Measurements from ENCODE around the gene IL20RA.

IL20RA gene

GRCh38 chr6:137070303-137070702, 25.5 kb upstream of the IL20RA start:
- POLR2A ChIA-PET, result no interaction called here
- CTCF ChIA-PET, result interaction anchor here (1.1 to 1.5 kb wide), 4 partner anchors 11 to 102 kb away, joined by 3 read pairs; no protein-coding TSS in a partner anchor
- DNase-seq (ENCODE audit: extremely low spot score), result no peak
- TF ChIP-seq, protein P1, sequence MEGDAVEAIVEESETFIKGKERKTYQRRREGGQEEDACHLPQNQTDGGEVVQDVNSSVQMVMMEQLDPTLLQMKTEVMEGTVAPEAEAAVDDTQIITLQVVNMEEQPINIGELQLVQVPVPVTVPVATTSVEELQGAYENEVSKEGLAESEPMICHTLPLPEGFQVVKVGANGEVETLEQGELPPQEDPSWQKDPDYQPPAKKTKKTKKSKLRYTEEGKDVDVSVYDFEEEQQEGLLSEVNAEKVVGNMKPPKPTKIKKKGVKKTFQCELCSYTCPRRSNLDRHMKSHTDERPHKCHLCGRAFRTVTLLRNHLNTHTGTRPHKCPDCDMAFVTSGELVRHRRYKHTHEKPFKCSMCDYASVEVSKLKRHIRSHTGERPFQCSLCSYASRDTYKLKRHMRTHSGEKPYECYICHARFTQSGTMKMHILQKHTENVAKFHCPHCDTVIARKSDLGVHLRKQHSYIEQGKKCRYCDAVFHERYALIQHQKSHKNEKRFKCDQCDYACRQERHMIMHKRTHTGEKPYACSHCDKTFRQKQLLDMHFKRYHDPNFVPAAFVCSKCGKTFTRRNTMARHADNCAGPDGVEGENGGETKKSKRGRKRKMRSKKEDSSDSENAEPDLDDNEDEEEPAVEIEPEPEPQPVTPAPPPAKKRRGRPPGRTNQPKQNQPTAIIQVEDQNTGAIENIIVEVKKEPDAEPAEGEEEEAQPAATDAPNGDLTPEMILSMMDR (IDR thresholded peaks at IDR 0.05; ENCODE audit: control extremely low read depth, extremely low read depth, low read depth, missing control alignments), result no peak

DNA sequence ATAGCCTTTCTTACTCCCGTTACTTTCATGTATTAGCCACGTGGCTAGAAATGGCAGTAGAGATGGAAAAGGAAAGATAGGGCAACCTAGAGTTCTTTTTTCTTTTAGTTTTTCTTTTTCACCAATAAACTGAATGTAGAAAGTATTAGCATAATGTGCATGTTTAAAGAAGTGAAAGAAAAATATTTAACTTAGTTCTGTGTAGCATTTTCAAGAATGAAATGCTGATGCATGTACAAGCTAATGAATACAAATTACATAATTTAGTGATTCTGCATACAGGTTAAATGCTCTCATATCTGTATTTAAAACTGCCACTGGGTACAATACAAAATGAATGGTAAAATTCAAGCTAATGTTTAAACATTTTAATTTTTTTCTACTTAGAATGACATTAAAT, 22.6 kb upstream of the IL20RA start:
- POLR2A ChIA-PET, result no interaction called here
- CTCF ChIA-PET, result interaction anchor here (1.1 to 2.2 kb wide), 2 partner anchors 10 to 246 kb away, joined by 3 to 18 read pairs; no protein-coding TSS in a partner anchor
- DNase-seq (ENCODE audit: extremely low spot score), result no peak
- TF ChIP-seq, protein P1 (IDR thresholded peaks at IDR 0.05; ENCODE audit: control extremely low read depth, extremely low read depth, low read depth, missing control alignments), result no peak

DNA sequence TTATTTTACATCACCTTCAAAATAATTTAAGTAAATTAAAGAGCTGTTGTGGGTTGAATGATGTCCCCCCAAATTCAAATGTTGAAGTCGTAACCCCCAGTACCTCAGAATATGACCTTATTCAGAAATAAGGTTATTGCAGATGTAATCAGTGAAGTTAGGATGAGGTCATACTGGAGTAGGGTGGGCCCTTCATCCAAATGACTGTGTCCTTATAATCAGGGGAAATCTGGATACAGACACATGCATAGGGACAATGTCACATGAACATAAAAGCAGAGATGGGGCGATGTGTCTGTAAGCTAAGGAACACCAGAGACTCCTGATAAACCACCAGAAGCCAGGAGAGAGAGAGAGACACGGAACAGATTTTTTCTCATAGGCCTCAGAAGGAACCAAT, 13.3 kb upstream of the IL20RA start:
- CTCF ChIA-PET, result interaction anchor here (1.0 kb wide), 1 partner anchor 19 kb away, joined by 3 read pairs; no protein-coding TSS in a partner anchor
- DNase-seq (ENCODE audit: extremely low spot score), result no peak
- TF ChIP-seq, protein P1 (IDR thresholded peaks at IDR 0.05; ENCODE audit: control extremely low read depth, extremely low read depth, low read depth, missing control alignments), result no peak
- POLR2A ChIA-PET, result no interaction called here

DNA sequence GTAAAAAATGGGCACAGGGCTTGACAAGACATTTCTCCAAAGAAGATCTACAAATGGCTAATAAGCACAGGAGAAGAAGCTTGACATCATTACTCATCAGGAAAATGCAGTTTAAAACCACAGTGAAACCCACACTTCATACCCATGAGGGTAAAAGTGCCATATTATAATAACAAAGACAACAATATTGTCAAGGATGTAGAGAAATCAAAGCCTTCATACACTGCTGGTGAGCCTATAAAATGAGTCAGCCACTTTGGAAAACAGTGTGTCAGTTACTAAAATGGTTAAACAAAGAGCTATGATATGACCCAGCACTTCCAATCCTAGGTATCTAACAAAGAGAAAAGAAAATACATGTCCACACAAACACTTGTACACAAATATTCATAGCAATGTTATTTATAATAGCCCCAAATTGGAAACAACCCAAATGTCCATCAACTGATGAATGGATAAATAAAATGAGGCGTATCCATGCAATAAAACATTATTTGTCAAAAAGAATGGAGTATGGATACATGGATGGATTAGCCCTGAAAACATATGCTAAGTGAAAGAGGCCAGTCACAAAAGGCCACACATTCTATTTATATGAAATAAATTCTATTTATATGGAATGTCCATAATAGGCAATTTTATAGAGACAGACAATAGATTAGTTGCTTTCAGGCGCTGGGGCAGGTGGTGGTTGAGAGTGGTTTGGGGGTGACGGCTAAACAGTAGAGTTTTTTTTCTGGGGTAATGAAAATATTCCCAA, 11.5 kb upstream of the IL20RA start:
- ChIA-PET CTCF (interaction anchor here (1.2 to 1.3 kb wide), 2 partner anchors 14 to 20 kb away, joined by 3 to 4 read pairs; no protein-coding TSS in a partner anchor), POLR2A (no interaction called here)
- TF ChIP-seq, protein P1 (IDR thresholded peaks at IDR 0.05; ENCODE audit: control extremely low read depth, extremely low read depth, low read depth, missing control alignments), result no peak
- no peak for DNase-seq (ENCODE audit: extremely low spot score)

- TF ChIP-seq, protein P1 (IDR thresholded peaks at IDR 0.05; ENCODE audit: control extremely low read depth, extremely low read depth, low read depth, missing control alignments), result no peak
- DNase-seq (ENCODE audit: extremely low spot score), result no peak
- ChIA-PET POLR2A (no interaction called here), CTCF (interaction anchor here (0.6 to 1.1 kb wide), 2 partner anchors 25 to 222 kb away, joined by 3 read pairs; no protein-coding TSS in a partner anchor)
Measured at GRCh38 chr6:137051790-137052472, 7.2 kb upstream of the IL20RA start.

DNA sequence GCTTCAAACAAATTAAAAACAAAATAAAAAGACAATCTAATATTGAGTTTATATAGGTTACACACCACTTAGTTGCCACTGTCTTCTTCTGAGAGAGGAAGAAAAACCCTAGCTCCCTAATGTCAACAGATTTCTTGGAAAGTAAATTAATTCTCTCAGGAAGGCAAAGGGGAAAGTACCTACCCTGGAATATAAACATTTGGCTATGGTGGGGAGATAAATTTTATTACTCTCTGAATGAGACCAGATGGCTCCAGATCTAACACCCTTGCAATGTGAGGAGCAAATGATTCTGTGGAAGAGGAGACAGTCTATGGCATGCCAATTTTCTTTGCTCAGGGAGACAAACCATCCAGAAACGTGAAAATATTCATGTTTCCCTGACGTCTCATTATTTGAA, 4.3 kb upstream of the IL20RA start:
- DNase-seq (ENCODE audit: extremely low spot score), result no peak
- ChIA-PET POLR2A (no interaction called here), CTCF (no interaction called here)
- TF ChIP-seq, protein P1 (IDR thresholded peaks at IDR 0.05; ENCODE audit: control extremely low read depth, extremely low read depth, low read depth, missing control alignments), result no peak

Measured in GM10248 (cell line).